Activated CD4-positive, alpha-beta T cell treated with anti-CD3 and anti-CD28 coated beads, Interleukin-2, amount 50 U/mL, for 48 hours (primary cell): ENCODE data around the gene TULP4.
"Not testable (repeated sequence)": the region's sequence is repeated elsewhere in the genome, so short reads cannot be mapped to it uniquely, and the experiment has no call there.

Experiments used
- DNase-seq, 2 experiments: peaks; one replicate each; pipeline ENCODE4 v3.0.0-alpha.2; 2020

Gene TULP4

DNA sequence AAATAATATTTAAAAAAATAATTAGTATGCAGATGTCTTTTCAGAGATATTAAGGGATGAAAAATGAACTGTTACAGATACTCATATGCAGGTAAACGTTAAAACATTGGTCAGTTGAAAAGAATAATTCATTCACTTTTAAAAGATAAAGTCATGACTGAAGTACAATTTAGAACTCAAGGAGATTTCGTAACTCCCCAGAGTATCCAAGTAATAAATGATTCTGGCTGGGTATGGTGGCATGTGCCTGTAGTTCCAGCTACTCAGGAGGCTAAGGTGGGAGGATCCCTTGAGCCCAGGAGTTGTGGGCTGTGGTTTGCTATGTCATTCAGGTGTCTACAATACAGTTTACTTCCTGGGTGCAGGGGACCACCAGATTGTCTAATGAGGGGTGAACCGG is 125.3 kb downstream of the TULP4 start:
- DNase-seq, result no peak

DNA sequence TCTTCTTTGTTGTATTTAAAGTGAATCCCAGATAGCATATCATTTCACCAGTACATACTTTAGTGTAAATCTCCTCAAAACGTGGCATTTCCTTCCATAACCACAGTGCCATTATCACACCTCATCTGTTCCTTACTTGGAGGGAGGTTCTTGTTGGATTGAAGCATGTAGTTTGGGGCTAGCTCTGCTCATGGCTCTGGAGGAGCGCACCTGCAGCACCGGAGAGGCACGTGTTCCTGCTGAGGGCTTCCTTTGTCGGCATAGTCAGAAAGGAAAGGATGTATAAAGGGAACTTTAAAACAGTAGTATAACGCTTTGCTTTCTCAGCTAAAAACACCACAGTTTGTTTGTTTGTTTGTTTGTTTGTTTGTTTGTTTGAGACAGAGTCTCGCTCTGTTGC is 126.0 kb downstream of the TULP4 start:
- DNase-seq, result no peak

DNA sequence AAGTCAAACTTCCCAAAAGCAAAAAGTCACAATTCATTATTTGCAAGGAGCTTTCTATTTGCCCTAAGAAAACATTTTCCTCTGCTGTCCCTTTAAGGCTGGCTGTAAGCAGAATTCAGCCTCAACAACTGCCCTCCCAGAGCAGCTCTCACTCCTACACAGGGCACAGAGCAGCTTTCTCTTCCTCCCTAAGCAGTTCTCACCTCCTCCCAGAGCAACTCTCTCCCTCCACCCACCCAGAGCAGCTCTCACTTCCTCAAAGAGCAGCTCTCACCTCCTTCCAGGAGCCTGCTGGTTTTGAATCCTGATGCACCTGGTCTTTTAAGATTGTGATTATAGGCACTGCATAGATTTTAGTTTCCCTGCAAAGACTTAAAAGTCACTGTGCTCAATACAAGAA is 127.0 kb downstream of the TULP4 start:
- no peak for DNase-seq

DNA sequence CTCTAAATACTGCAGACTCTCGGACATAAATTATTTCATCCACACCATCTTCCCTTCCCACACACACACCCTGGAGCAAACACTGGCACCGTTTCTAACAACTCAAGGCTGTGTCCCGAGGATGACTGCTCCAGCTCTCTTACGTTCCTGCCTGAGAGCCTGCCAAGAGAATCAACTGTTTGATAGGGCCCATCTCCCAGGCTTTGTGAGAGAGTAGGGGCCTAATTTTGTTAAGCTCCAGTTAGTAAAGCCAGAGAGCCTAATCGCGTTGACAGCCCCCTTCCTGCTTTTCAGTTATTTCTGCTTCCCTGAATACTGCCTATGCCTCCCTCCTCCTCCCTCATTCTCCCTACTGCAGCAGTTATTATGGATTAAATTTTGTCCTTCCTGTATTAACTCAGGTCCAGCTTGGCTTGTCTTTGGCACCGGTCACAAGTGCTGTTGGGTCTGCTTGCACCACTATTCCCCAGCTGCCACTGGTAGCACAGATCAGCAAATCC is 129.5 kb downstream of the TULP4 start:
- no peak for DNase-seq

DNA sequence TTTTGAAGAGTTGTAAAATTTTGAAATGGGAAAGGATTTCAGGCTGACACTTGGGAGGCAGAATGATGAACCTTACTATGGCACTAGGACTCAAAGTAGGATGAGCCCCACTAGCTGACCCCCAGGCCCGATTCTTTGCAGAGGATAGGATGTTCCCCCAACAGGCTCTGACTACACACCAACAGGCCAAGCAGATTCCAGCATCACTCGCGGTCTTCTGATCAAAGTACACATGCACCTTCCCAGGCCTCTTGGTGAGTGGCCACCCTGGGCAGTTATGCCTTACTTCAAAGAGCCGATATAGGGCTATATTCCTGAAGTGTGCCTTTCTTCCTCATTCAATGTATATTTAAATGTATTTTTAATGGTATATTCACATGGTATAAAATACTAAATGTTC is 130.0 kb downstream of the TULP4 start:
- DNase-seq, result no peak

DNA sequence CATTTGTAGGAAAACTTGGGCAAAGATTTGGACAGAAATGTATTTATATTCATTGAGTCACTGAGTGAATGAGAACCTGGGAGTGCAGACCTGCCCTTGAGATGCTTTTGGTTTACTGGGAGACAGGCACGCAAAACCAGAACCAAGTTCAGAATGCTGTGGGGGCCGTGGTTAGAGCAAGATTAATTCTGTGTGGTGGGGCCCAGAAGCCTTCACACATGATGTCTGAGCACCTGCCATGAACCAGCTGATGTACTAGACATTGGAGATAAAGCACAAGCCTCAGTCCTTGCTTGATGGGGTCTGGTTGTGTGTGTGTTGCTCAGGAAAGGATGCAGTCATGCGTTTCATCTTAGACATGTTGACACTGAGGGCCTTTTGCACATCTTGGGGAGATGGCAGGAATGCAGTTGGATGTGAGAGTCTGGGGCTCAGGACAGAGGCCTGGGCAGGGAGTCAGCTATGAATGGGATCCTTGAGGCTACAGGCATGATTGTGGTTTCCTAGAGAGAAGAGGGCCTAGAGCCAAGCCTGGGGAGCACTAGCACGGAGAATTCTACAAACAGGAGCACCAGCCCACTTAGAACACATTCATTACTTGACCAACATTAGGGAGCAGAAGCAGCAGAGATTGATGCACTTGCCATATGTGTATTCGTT is 133.3 kb downstream of the TULP4 start:
- no peak for DNase-seq

DNA sequence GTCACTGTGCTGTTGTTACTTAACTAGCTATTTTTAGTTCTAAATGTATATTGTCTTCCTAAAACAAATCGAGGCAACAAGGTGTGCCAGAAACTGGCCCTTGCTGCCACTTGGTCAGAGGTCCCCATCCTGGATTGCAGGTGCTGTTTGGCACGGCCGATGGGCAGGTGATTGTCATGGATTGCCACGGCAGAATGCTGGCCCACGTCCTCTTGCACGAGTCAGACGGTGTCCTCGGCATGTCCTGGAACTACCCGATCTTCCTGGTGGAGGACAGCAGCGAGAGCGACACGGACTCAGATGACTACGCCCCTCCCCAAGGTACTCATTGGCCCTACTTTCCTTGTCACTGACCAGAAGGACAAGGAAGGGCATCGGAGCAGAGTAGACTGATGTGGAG is 136.6 kb downstream of the TULP4 start:
- DNase-seq, result no peak

DNA sequence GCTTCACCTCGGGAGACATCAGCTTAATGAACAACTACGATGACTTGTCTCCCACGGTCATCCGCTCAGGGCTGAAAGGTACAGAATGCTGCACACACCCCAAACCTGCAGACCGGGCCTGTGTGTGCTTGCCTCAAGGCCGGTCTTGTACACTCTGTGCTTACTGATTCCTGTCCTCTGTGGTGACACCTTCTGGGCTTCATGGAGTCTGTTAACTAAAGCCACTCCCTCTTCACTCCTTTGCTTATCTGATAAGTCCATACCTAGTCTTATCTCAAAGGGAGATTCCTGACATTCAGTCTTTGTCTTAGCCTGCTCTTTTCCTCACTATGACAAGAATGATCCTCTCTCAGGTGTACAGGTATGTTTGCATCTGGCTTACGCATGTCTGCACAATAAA is 139.9 kb downstream of the TULP4 start:
- no peak for DNase-seq

DNA sequence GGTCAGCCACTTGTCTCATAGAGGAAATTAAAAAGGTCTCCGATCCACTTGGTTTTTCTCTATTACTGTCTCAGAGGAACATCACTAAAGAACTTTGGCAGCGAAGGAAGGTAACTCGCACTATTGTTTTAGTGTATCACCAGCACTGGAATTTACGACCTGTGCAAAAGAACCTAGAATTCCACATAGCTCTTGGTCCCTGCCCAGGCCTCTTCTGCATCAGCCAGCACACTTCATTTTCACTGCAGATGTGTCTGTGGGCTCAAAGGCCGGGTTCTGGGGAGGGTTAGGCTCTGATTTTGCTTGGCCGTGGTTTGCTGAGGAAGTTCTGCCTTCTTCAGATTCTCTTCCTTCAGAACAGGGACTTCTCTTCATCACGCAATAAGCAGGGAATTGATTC is 144.9 kb downstream of the TULP4 start:
- DNase-seq, result no peak

DNA sequence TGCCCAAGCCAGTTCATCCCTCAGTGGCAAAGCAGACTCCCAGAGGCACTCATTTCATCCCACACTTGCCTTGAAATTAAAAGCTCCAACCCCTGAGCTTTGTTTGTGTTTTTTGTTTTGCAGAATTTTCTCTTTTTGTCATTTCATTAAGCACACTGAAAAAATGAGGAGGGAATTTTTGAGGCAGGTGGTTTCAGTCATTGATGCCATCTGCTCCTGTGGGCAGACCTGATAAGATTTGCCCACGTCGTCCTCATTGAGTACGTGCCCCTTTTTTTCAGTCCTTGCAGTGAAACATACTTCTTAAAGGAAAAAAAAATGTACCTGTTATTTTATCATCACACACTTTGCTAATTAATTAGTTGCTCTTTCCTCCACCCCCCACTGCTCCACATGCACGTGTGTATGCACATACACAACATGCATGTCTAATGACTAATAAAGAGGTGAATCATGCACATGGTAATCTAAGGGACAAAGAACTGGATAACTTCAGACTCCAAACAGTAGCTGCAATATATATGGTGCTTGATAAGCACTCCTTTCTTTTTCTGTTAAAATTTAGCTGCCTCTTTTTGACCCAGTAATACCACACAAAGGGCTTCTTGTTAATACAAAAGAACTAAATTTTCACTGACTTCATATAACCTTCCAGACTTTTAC is 145.5 kb downstream of the TULP4 start:
- DNase-seq, result no peak

DNA sequence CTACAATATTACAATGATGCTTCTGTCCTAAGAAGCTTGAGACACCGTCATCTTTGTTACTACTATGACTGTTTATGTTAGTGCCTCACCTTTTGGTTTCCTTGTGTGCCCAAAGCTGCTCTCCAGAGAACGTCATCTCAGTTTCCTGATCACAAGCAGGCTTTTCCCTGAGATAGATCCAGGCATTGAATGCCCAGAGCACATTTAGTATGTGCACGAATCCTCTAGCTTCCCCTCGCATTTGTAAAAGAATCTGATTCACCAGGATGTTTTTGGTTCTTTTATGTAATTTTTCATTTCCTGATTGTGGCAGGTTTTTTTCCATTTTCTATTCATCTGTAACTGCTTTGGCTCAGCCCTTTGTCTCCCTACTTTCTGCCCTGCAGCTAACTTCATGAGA is 147.5 kb downstream of the TULP4 start:
- DNase-seq, result no peak

DNA sequence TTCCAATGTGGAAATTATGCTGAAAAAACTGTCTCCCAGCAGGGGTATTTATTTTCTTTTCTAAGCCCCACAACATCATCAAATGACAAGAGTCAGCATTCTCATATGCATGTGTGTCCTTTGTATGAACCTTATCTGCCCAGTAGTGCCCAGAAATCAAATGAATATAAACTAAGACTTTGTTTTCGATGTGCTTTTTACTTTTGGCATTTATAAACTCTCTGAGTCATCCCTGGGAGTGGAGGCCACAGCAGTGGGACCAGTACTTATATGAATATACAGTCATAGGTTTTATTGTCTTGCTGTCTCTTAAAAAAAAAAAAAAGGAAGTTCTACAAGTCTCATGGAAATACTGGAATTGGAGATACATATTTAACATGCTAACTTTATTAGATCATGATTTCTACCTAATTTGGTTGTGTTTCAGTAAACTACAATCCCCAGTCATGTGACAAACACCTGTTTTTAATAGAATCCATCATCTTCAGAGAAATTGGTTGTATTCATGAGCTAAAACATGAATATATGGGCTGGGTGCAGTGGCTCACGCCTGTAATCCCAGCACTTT is 148.4 kb downstream of the TULP4 start:
- no peak for DNase-seq

DNA sequence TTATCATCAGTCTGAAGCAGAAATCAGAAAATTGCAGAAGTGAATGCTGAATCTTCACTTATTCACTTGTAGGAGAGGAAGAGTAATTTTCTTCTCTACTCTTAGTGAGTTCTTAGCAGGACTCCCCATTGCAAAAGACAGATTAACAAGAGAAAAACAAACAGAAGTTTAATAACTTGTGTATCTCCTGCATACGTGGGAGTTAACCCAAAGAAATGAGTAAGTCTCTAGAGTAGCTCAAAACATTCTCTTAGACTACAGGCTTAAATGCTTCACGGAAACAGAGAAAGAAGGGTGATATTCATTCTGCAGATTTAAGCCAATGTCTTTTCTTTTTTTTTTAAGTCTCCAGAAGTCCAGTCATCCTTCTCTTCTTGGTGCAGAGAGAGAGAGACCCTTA is 149.7 kb downstream of the TULP4 start:
- DNase-seq, result no peak

DNA sequence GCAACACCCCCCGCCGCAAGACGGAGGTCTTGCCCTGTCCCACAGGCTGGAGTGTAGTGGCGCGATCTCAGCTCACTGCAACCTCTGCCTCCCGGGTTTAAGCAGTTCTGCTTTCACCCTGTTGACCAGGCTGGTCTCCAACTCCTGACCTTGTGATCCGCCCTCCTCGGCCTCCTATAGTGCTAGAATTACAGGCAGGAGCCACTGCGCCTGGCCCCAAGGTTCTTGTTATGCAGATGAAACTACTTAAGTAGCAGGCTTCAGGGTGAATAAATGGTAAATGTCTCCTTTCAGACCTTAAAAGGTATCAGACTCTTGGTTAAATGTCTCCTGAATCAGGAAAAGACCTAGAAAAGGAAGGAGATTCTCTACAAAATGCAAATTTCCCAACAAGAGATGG is 152.2 kb downstream of the TULP4 start:
- no peak for DNase-seq

DNA sequence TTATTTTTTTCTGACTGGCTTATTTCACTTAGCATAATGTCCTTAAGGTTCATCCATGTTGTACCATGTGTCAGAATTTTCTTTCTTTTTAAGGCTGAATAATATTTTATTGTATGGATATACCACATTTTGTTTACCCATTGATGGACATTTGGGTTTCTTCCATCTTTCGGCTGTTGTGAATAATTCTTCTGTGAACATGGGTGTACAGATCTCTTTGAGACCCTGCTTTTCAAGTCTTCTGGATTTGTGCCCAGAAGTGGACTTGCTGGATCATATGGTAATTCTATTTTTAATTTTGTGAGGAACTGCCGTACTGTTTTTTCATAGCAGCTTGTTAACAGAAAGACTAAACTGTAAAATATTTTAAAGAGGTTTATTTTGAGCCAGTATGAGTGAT is 153.0 kb downstream of the TULP4 start:
- no peak for DNase-seq

DNA sequence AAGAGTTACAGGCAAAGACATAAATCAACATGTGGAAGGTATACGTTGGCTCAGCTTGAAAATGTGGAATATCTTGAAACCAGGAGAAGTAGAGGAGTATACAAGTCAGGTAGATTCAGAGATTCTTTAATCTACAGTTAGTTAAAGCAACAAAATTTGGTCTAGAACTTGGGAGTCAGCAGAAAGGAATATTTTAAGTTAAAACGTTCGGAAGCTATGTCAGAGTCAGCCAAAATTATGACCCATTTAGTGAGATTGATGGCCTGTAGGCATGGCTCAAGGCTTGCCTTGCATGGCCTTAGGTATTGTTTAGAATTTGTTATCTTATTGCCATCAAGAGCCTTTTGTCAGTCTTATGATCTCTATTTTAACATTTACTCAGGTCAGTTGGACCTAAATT is 153.5 kb downstream of the TULP4 start:
- DNase-seq, result no peak

DNA sequence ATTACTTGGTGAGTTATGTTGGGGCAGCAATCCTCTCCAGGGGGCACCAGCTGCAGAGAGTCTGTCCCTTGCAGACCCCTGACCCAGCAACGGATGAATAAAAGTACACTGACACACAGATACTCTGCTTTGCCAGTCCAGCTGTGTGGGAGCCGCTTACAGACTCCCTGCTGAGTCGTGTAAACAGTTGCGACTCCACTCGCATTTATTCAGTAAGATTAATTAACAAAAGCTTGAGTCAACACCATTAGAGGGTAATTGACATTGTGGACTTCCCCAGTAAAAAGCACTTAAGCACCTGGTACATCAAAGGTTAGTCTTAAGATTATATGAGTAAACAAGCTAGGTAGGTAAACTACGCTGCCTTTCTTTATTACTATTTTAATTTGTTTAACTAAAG is 155.7 kb downstream of the TULP4 start:
- DNase-seq, result no peak

DNA sequence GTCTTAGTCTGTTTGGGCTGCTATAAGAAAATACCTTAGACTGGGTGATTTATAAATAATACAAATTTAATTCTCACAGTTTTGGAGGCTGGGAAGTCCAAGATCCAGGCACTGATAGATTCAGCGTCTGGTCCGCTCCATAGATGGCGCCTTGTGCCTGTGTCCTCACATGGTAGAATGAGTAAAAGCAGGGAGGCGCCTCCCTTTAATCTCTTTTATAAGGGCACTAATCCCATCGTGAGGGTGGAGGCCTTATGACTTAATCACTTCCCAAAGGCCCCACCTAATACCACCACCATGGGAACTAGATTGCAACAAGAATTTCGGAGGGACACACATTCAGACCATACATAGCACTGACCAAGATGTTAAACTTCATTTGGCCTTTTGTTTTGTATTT is 156.4 kb downstream of the TULP4 start:
- DNase-seq, result no peak

DNA sequence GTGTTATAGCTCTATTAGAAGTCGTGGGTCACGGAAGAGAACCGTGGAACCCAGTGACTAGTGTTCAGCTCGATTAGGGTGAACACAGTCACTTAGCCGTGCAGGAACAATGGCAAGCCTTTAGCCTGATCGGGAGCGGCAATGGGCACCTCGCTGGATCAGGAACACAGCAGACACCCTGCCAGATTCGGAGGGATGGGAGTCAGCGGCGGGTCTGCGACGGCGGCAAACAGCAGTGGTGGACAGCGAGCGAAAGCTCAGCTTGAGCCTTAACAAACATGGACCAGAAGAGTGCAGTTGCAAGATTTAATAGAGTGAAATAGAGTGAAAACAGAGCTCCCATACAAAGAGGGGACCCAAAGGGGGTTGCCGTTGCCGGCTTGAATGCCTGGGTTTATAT is 157.8 kb downstream of the TULP4 start:
- not testable (repeated sequence) for DNase-seq

DNA sequence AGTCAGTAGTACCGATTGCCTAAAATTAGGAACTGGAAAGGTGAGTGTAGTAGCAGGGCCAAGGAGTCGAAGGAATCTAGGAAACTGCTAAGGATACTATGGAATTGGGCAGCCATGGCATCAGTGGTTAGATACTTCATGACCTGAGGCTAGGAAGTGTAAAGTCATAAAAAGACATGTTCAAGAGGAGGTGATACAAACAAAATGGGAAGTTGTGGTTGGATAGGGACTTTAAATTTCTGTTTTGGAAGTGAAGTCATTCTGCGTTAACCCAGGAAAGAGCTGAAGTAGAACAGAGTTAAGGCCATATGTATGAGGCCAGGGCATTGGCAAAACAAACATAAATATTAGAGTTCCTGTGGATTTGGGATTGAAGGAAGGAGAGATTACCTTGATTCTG is 159.1 kb downstream of the TULP4 start:
- no peak for DNase-seq

DNA sequence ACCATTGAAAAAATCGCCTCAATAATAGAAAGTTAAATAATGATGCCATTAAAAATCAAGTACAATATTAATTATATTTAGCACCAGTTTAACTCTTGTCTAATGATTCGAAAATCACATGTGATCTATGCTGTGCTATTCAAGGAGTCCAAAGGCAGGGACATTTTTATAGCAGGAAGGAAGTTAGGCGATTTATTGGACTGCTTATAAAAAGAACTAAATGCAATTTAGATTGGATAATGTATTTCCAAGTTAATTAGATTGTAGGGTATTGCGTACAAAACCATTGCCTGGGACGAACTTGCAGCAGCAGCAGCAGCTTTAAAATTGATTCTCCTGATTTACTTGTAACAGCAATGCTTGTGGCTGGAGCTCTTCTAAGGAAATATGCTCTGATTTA is 160.2 kb downstream of the TULP4 start:
- DNase-seq, result no peak

DNA sequence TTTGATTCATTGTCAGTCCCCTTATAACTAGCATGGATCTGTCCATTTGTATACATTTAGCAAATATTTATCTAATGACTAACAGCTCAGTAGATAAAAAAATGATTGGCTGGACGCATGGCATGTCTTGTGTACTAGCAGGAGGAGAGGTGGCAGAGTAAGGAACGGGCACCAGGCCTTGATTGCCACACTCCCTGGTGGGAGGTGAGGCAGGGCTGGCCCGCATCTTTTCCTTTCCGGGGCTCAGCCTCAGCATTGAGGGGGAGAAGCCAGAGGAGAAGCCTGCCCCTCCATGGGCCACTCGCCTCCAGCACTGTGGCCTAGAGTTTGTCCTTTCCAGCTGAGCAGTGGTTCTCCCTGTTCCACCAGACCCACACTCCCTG is 162.7 kb downstream of the TULP4 start:
- no peak for DNase-seq

DNA sequence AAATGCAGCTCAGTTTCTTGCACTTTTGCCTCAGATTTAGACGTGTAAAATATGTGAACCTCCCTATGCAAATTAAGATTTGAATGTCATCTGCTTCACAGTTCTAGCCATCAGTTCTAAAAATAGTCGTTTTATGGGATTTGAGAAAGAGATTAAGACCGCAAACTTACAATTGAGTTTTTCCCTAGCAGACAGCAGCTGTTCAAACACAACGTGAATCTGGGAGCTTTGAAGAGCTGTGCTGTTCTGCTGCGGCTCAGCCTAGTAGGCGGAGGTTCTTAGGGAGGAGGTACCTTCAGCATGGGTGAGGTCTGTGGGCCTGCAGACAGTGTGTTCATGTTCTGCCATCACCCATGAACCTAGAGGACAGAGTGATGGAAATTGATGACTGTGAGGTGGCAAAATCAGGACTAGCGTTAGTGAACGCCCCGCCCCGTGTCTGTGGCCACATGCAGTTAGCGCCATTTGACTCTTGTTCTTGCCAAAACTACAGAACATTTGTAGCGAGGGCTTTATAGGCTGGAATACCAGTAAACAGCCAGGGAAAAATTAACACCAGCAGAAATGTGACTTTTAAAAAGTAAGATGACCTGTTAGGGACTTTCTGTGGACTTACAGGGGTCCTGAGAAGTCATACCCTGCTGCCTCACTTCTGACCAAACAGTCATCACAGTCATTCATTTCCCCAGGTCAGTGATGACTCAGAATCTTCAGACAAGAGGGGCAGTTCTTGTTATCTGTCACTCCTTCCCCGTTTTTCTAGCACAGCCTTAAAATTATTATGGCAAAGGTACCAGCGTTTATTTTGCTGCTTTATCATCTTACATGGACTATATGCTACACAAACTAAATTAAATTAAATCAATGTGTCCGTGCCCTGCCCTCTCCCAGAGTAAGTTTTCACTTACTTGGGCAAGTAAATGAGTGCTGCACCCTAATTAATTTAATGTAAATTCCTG is 163.4 kb downstream of the TULP4 start:
- no peak for DNase-seq

DNA sequence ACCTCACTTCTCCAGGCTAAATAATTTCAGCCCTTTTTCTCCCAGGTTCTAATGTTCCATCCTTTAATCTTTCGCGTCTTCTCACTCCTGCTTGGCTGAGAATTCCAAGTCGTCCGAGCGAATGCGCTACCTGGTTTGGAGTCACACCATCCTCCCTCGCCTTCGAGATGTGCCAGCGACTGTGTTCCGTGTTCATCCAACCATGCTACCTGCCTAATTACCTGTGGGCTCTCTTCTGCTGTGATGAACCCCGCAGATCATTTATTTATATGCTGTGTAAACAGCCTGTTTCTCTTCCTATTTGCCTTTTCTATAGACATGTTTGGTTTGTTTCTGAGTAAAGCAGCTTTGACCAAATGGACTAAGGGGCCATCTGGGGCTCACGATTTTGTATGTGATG is 164.1 kb downstream of the TULP4 start:
- DNase-seq, result no peak
